H1 (cell line): Measurements from ENCODE around the gene HACE1. TPM values are rescaled to one million over a fixed set of nuclear protein-coding genes. Genes with fewer than 3 reads are reported as not detected.

Experiments used
- E2F6 ChIP-seq: IDR thresholded peaks from 2 replicates; pipeline ENCODE4 v1.6.1; 2012; ENCODE audit warnings: inconsistent platforms
- GTF2F1 ChIP-seq: IDR thresholded peaks from 2 replicates; pipeline ENCODE4 v1.6.1; 2012; ENCODE audit warnings: low read depth, low read length, improper control_type of control experiment, borderline replicate concordance
- RNF2 ChIP-seq: fragments of 200-900, 300-1000 bp; sonication (generic); IDR thresholded peaks from 2 replicates; pipeline ENCODE4 v1.7.1; 2016; ENCODE audit warnings: borderline replicate concordance, low read depth, mild to moderate bottlenecking, antibody characterized with exemption, low read length; ENCODE audit not compliant: poor library complexity, severe bottlenecking; ENCODE audit errors: missing control alignments
- SIRT6 ChIP-seq: IDR thresholded peaks from one replicate; pipeline ENCODE4 v1.7.1; 2012; ENCODE audit warnings: low read length, inconsistent platforms
- SRF ChIP-seq: IDR thresholded peaks from 2 replicates; pipeline ENCODE4 v1.6.1; 2011; ENCODE audit warnings: mild to moderate bottlenecking, low read depth, low read length, moderate library complexity
- USF2 ChIP-seq: IDR thresholded peaks from 2 replicates; pipeline ENCODE4 v1.6.1; 2011; ENCODE audit warnings: low read length, improper control_type of control experiment
- polyA plus RNA-seq, 7 experiments: library from polyadenylated mRNA; depleted of rRNA in 3 of 7; stranded (reverse) in 5 of 7; unstranded in 2 of 7; fragments of >200 nt in 5 of 7; fragments of 200-250 nt in 2 of 7; gene quantifications; 1 replicate in 5 of 7; 2 replicates in 1 of 7; 4 replicates in 1 of 7; pipeline versions ENCODE4 v1.2.1 to v1.2.3, GENCODE V29; 2011 to 2013; ENCODE audit warnings: missing spikeins in 2 of 7, mixed read lengths in 2 of 7
- total RNA-seq: library from RNA; stranded (reverse); fragmentation: NEBNext Ultra II Directional; extraction: Animal tissue kit (Norgen Biotek cat#: 25700); gene quantifications from 2 replicates; pipeline ENCODE4 v1.2.1, GENCODE V29; 2021
- TF ChIP-seq, protein P1 (sequence below): fragments of 300-600 bp; sonication (generic); IDR thresholded peaks from 2 replicates; pipeline ENCODE4 v1.7.1; 2012; ENCODE audit warnings: low read length, moderate library complexity, mild to moderate bottlenecking, inconsistent platforms; ENCODE audit not compliant: insufficient replicate concordance
- TF ChIP-seq, protein P2 (sequence below): IDR thresholded peaks from 2 replicates; pipeline ENCODE4 v1.6.1; 2012; ENCODE audit warnings: inconsistent platforms

The HACE1 gene
- total and polyA plus RNA-seq, 2 of the 8 experiments (the other 6 are each of a cell fraction or from before 2014, with no cell fraction given) = 7.1 to 21.3 TPM

DNA sequence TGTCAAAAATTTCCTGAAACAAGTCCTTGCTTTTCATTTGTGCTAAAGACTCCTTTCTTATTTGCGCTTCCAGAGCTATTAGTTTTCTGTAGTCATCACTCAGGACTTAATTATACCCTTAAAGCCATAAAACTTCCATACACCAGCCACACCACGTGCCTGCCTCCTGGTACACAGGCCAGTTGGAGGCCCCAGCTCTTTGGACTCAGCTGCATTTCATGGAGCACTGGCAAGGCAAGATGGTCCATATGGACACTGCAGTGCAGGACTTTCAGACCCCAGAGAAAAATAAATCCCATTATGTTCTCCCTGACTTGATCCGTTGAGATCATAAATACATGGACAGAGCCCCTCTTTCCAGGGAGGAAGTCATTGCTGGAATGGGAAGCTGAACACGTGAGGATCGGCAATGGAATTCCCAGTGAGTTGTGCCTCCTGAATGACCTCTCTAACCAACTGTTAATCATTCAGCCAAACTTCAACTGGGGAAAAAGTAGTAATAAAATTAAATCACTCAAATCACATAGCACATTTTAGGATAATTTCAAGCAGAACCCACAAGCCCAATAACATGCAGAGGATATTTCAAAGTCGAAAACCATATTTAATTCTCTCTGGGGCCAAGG lies 173.1 kb downstream of the HACE1 start (continued):
- TF ChIP-seq, protein P1, sequence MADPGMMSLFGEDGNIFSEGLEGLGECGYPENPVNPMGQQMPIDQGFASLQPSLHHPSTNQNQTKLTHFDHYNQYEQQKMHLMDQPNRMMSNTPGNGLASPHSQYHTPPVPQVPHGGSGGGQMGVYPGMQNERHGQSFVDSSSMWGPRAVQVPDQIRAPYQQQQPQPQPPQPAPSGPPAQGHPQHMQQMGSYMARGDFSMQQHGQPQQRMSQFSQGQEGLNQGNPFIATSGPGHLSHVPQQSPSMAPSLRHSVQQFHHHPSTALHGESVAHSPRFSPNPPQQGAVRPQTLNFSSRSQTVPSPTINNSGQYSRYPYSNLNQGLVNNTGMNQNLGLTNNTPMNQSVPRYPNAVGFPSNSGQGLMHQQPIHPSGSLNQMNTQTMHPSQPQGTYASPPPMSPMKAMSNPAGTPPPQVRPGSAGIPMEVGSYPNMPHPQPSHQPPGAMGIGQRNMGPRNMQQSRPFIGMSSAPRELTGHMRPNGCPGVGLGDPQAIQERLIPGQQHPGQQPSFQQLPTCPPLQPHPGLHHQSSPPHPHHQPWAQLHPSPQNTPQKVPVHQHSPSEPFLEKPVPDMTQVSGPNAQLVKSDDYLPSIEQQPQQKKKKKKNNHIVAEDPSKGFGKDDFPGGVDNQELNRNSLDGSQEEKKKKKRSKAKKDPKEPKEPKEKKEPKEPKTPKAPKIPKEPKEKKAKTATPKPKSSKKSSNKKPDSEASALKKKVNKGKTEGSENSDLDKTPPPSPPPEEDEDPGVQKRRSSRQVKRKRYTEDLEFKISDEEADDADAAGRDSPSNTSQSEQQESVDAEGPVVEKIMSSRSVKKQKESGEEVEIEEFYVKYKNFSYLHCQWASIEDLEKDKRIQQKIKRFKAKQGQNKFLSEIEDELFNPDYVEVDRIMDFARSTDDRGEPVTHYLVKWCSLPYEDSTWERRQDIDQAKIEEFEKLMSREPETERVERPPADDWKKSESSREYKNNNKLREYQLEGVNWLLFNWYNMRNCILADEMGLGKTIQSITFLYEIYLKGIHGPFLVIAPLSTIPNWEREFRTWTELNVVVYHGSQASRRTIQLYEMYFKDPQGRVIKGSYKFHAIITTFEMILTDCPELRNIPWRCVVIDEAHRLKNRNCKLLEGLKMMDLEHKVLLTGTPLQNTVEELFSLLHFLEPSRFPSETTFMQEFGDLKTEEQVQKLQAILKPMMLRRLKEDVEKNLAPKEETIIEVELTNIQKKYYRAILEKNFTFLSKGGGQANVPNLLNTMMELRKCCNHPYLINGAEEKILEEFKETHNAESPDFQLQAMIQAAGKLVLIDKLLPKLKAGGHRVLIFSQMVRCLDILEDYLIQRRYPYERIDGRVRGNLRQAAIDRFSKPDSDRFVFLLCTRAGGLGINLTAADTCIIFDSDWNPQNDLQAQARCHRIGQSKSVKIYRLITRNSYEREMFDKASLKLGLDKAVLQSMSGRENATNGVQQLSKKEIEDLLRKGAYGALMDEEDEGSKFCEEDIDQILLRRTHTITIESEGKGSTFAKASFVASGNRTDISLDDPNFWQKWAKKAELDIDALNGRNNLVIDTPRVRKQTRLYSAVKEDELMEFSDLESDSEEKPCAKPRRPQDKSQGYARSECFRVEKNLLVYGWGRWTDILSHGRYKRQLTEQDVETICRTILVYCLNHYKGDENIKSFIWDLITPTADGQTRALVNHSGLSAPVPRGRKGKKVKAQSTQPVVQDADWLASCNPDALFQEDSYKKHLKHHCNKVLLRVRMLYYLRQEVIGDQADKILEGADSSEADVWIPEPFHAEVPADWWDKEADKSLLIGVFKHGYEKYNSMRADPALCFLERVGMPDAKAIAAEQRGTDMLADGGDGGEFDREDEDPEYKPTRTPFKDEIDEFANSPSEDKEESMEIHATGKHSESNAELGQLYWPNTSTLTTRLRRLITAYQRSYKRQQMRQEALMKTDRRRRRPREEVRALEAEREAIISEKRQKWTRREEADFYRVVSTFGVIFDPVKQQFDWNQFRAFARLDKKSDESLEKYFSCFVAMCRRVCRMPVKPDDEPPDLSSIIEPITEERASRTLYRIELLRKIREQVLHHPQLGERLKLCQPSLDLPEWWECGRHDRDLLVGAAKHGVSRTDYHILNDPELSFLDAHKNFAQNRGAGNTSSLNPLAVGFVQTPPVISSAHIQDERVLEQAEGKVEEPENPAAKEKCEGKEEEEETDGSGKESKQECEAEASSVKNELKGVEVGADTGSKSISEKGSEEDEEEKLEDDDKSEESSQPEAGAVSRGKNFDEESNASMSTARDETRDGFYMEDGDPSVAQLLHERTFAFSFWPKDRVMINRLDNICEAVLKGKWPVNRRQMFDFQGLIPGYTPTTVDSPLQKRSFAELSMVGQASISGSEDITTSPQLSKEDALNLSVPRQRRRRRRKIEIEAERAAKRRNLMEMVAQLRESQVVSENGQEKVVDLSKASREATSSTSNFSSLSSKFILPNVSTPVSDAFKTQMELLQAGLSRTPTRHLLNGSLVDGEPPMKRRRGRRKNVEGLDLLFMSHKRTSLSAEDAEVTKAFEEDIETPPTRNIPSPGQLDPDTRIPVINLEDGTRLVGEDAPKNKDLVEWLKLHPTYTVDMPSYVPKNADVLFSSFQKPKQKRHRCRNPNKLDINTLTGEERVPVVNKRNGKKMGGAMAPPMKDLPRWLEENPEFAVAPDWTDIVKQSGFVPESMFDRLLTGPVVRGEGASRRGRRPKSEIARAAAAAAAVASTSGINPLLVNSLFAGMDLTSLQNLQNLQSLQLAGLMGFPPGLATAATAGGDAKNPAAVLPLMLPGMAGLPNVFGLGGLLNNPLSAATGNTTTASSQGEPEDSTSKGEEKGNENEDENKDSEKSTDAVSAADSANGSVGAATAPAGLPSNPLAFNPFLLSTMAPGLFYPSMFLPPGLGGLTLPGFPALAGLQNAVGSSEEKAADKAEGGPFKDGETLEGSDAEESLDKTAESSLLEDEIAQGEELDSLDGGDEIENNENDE = no peak
- TF ChIP-seq E2F6 (no peak), RNF2 (no peak), USF2 (no peak), SRF (no peak), GTF2F1 (no peak), SIRT6 (no peak)
- TF ChIP-seq, protein P2, sequence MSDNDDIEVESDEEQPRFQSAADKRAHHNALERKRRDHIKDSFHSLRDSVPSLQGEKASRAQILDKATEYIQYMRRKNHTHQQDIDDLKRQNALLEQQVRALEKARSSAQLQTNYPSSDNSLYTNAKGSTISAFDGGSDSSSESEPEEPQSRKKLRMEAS = no peak
